HuH-7 (cell line): ENCODE results near the gene ZNF813.
"Not testable (repeated sequence)": the region's sequence is repeated elsewhere in the genome, so short reads cannot be mapped to it uniquely, and the experiment has no call there.

Experiments used
- DNase-seq: peaks from one replicate; pipeline ENCODE4 v3.0.0; 2011; ENCODE audit warnings: low spot score

Gene ZNF813

GRCh38 chr19:53467485-53468262, at the start of gene ZNF813:
TSS of gene ZNF813 (plus strand) at chr19:53467733. CDS start at chr19:53483823, 16,090 bp downstream.
- DNase-seq: peak; percentile 67

DNA sequence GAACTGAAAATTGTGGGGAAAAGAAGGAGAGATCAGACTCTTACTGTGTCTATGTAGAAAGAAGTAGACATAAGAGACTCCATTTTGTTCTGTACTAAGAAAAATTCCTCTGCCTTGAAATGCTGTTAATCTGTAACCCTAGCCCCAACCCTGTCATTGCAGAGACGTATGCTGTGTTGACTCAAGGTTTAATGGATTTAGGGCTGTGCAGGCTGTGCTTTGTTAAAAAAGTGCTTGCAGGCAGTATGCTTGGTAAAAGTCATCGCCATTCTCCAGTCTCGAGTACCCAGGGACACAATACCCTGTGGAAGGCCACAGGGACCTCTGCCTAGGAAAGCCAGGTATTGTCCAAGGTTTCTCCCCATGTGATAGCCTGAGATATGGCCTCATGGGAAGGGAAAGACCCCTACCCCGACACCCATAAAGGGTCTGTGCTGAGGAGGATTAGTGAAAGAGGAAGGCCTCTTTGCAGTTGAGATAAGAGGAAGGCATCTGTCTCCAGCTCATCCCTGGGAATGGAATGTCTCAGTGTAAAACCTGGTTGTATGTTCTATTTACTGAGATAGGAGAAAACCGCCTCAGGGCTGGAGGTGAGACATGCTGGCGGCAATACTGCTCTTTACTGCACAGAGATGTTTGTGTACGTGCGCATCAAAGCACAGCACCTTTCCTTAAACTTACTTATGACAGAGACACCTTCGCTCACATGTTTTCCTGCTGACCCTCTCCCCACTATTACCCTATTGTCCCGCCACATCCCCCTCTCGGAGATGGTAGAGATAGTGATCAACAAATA, 46.8 kb upstream of the ZNF813 start:
- DNase-seq: not testable (repeated sequence)

DNA sequence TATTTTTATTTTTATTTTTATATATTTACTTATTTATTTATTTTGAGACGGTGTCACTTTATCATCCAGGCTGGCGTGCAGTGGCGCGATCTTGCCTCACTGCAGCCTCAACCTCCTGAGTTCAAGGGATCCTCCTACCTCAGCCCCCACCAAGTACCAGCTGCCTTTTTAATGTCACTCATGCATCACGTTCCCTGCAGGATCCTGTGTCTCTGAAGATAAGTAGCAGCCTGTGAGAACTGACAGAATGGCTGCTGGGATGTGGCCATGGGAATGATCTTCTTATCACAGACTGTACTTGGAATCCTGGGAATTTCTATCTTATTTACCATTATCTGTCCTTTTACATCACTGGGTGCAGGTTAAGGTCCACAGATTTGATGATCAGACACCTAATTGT, 45.0 kb upstream of the ZNF813 start:
- DNase-seq: no peak

DNA sequence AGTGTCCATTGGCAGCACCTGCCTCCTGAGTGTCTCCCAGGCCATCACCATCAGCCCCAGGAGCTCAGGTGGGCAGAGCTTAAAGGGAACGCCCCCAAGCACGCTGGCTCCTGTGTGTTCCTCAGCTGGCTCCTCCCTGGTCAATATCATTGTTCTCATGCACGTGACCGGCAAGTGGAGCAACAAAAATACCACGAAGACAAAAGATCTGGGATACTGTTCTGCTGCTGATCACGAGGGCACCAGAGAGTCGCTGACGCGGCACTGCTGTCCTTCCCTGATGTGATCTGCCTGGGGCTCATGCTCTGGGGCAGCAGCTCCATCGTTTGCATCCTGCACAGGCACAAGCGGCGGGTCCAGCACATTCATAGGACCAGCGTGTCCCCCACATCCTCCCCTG, 44.5 kb upstream of the ZNF813 start:
- DNase-seq: not testable (repeated sequence)

- DNase-seq: not testable (repeated sequence)
Measured at GRCh38 chr19:53423680-53424079, 43.9 kb upstream of the ZNF813 start.

DNA sequence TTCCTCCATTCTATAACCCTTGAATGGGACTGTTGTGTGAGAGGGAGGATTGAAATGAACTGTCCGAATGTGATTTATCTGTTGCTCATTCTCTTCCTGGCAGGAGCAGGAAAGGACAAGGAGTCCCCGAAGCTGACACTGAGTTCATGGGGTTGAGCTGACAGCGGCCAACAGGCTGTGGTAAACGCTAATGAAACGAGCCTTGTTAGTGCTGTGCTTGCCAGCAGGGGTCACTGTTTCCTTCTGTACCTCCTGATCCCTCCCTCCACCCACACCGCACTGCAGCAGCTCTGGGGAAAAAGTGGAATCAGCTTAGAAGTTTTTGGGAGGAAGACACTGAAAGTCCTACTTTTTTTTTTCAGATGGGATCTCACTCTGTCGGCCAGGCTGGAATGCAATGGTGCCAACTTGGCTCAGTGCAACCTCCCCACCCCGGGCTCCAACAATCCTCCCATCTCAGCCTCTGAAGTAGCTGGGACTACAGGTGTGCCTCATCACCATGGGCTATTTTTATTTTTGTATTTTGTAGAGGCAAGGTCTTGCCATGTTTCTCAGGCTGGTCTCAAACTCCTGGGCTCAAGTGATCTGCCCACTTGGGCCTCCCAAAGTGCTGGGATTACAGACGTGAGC, 42.5 kb upstream of the ZNF813 start:
- no peak for DNase-seq

DNA sequence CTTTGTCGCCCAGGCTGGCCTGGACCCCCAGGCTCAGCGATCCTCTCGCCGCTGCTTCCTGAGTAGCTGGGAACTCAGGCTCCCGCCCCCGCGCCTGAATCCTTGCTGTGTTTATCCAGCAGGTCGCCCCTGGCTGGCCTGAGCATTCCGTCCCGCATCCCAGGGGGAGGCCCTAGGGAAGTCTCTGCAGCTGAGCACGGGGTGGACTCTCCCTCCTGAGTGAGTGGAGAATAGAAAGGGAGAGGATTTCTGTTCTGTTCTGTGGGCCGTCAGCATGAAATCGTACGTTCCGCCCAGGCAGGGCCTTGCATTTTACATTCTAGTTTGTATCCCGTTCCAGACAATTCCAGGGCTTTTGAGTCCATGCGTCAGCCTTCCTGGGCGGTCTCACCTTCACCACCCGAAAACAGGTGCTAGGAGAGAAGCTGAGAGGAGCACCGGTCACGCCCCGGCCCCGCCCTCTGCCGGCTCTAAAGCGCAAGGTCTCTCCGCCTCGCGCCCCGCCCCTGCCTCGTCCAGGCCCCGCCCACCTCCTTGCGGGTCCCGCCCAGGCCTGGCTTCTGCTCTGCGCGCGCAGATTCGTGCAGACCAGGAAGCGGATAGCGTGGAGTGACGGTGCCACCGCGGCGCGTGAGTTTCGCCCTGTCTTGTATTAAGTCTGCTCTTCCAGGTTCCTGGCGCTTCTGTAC, 36.0 kb upstream of the ZNF813 start, which contains the start of gene ZNF761:
Gene ZNF761, plus strand, starts transcription at position 586 of the 689 bp plus-strand sequence. CDS start 15,285 bp downstream, outside the sequence.
- peak; percentile 66 for DNase-seq

DNA sequence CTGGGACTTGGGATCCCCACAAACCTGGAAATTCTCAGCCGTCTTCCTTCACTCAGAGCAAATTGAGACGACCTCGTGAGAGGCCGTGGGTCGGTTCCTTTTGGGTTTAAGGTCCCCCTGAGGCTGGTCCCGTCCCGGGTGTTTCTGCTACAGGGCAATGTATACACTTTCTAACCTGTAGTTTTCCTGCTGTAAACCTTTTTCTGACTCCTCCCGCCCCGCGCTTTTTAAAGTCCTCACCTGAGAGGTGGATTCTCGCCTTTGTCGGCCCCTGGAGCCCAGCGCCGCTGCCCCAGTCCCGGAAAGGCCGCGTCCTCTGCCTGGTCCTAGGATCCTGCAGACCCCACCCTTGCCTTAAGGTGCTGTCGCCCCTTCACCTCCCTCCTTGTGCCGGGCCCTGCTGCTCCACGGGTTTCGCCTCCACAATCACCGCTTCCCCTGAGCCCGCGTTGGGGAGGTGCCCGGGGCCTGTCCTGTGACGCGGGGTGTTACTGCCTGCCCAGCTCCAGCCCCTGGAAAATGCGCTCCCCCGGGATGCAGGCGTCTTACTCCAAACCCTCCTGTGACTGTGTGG, 35.4 kb upstream of the ZNF813 start:
- peak; percentile 12 for DNase-seq

GRCh38 chr19:53443809-53444208, 23.7 kb upstream of the ZNF813 start:
- DNase-seq: not testable (repeated sequence)

GRCh38 chr19:53447196-53447595, 20.3 kb upstream of the ZNF813 start:
- not testable (repeated sequence) for DNase-seq

DNA sequence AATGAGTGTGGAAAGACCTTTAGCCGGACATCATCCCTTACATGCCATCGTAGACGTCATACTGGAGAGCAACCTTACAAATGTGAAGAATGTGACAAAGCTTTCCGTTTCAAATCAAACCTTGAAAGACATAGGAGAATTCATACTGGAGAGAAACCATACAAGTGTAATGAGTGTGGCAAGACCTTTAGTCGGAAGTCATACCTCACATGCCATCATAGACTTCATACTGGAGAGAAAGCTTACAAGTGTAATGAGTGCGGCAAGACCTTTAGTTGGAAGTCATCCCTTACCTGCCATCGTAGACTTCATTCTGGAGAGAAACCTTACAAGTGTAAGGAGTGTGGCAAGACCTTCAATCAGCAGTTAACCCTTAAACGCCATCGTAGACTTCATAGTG, 11.7 kb upstream of the ZNF813 start:
- DNase-seq: no peak

- DNase-seq: not testable (repeated sequence)
Measured at GRCh38 chr19:53460131-53460721, 7.3 kb upstream of the ZNF813 start.

DNA sequence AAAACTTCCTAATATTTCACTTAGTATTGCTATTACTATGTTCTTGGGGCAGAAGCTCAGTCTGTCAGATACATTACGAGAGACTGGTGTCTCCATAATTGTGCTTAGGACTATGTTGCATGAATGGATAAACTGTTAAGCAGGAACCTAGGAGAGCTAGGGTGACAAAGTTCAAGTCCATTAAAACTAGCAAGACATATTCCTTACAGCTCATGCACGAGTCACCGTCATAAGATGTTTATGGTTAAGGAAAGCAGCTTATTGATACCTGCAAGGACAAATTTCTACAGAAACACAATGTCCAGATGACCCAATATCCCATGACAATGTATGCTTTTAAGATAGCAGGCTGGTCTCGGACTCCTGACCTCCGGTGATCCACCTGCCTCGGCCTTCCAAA, 5.7 kb upstream of the ZNF813 start:
- DNase-seq: no peak

DNA sequence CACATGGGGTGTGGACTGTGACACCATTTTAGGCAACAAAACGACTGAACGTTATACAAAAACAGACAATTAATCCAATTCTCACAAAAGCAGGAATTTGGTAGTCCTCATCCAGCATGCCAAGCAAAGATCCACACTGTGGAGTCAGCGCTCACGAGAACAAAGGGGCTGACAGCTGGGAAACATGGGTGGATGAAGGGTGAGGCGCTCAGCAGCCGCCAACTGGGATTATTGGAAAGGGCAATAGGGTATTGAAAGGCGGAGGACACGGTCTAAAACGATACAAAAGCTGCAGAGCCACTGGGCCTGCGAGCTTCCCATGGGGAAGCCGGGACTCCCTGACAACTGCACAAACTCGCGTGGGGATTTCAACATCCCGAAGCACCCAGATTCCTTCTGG, 4.7 kb upstream of the ZNF813 start:
- DNase-seq: no peak

- DNase-seq: no peak
Measured at GRCh38 chr19:53463263-53463662, 4.3 kb upstream of the ZNF813 start.

DNA sequence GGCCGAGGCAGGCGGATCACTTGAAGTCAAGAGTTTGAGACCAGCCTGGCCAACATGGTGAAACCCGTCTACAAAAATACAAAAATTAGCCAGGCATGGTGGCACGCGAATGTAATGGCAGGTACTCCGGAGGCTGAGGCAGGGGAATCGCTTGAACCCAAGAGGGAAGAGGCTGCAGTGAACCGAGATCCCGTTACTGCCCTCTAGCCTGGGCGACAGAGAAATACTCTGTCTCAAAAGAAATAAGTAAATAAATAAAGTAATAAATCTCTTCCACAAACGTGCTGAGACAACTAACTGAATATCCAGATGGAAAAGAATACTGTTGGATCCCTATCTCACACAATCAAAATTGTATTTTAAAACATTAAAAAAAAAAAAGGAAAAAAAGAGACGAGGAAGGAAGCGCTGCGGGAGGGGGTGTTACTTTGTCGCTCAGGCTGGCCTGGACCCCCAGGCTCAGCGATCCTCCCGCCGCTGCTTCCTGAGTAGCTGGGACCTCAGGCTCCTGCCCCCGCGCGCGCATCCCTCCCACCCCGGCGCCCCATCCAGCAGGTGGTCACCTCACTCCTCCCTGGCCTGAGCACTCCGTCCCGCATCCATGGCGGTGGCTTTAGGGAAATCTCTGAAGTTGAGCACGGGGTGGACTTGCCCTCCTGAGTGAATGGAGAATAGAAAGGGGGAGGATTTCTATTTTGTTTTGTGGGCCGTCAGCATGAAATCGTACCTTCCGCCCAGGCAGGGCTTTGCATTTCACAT, 628 bp upstream of the ZNF813 start:
- DNase-seq: peak; percentile 36

GRCh38 chr19:53468628-53469027, 1.1 kb downstream of the ZNF813 start:
- not testable (repeated sequence) for DNase-seq

DNA sequence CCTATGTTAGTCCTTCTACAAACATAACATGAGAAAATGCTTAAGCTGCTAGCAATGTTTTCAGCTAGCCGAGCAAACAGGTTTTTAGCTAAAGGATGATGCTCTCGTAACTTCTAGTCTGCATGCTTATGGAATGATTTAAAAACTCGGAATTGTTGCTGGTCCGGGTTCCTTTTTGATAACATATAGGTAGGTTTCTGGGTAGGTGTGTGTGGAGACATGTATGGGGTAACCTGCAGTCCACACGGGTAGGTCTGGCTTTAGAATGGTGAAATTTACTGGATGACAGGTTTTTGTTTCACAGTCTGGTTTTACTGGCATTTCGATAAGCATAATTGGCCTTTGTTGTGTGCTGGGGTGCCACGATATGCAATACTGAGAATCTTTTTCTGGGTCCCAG, 4.4 kb downstream of the ZNF813 start:
- no peak for DNase-seq

DNA sequence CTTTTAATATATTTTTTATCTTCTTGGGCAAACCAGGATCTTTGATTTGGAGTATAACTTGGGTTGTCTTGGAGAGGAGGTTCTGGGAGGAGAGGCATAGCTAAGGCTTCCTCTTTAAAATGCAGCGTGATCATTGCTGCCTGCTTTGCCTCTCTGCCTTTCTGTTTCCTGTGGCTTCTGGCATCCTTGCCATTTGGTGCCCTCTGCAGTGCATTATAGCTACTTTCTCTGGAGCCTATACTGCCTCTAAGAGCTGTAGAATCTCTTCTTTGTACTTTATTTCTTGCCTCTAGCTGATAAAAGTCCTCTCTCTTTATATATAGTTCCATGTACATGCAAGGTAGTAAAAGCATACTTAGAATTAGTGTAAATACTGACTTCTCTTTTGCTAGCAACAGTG, 7.3 kb downstream of the ZNF813 start:
- DNase-seq: not testable (repeated sequence)

- DNase-seq: not testable (repeated sequence)
Measured at GRCh38 chr19:53475470-53475869, 7.9 kb downstream of the ZNF813 start.
